Stimulated activated naive CD8-positive, alpha-beta T cell treated with anti-CD3 and anti-CD28 coated beads, Interleukin-15, Interleukin-2, amounts not matched to agents 100 ng/mL and 50 ng/mL, for 24 hours (primary cell): ENCODE results near the gene HIC2.
"Not testable (repeated sequence)": the region's sequence is repeated elsewhere in the genome, so short reads cannot be mapped to it uniquely, and the experiment has no call there.

ENCODE experiments used
- H3K27ac Mint-ChIP-seq: one replicate; pipeline ENCODE4 v1.8.0; 2021; ENCODE audit warnings: mild to moderate bottlenecking, mixed read lengths
- H3K27me3 Mint-ChIP-seq: one replicate; pipeline ENCODE4 v1.8.0; 2021; ENCODE audit warnings: mixed read lengths
- H3K36me3 Mint-ChIP-seq: one replicate; pipeline ENCODE4 v1.8.0; 2021; ENCODE audit warnings: low read depth, mixed read lengths
- H3K4me1 Mint-ChIP-seq: one replicate; pipeline ENCODE4 v1.8.0; 2021; ENCODE audit warnings: low read depth, mixed read lengths
- H3K4me3 Mint-ChIP-seq: one replicate; pipeline ENCODE4 v1.8.0; 2021; ENCODE audit warnings: mild to moderate bottlenecking, mixed read lengths
- H3K9me3 Mint-ChIP-seq: one replicate; pipeline ENCODE4 v1.8.0; 2021; ENCODE audit warnings: mixed read lengths

HIC2 gene

GRCh38 chr22:21417227-21417746 is at the start of gene HIC2:
HIC2 (plus strand) TSS chr22:21417371; CDS start chr22:21442832, 25,461 bp downstream.
- H3K4me3 Mint-ChIP-seq, H3K27me3 Mint-ChIP-seq, H3K9me3 Mint-ChIP-seq, H3K27ac Mint-ChIP-seq, H3K4me1 Mint-ChIP-seq, H3K36me3 Mint-ChIP-seq: not testable (repeated sequence)

GRCh38 chr22:21368603-21369310 is 48.4 kb upstream of the HIC2 start:
- not testable (repeated sequence) for H3K4me1 Mint-ChIP-seq, H3K27me3 Mint-ChIP-seq, H3K27ac Mint-ChIP-seq, H3K9me3 Mint-ChIP-seq, H3K36me3 Mint-ChIP-seq, H3K4me3 Mint-ChIP-seq

GRCh38 chr22:21375880-21376279 is 41.3 kb upstream of the HIC2 start:
- H3K4me3 Mint-ChIP-seq, H3K36me3 Mint-ChIP-seq, H3K27me3 Mint-ChIP-seq, H3K27ac Mint-ChIP-seq, H3K4me1 Mint-ChIP-seq, H3K9me3 Mint-ChIP-seq: not testable (repeated sequence)

GRCh38 chr22:21383701-21384467 is 33.3 kb upstream of the HIC2 start, which contains the start of gene RIMBP3B:
RIMBP3B (plus strand) TSS chr22:21383751; CDS start chr22:21383859, 108 bp downstream.
- H3K27ac Mint-ChIP-seq, H3K4me1 Mint-ChIP-seq, H3K27me3 Mint-ChIP-seq, H3K9me3 Mint-ChIP-seq, H3K36me3 Mint-ChIP-seq, H3K4me3 Mint-ChIP-seq: not testable (repeated sequence)

- H3K36me3 Mint-ChIP-seq, result not testable (repeated sequence)
Measured at GRCh38 chr22:21384468-21385357, 32.5 kb upstream of the HIC2 start.

GRCh38 chr22:21389480-21389879 is 27.7 kb upstream of the HIC2 start:
- not testable (repeated sequence) for H3K27me3 Mint-ChIP-seq, H3K4me1 Mint-ChIP-seq, H3K4me3 Mint-ChIP-seq, H3K9me3 Mint-ChIP-seq, H3K36me3 Mint-ChIP-seq, H3K27ac Mint-ChIP-seq

More at GRCh38 chr22:21384468-21385357, 32.5 kb upstream of the HIC2 start:
- not testable (repeated sequence) for H3K9me3 Mint-ChIP-seq, H3K4me1 Mint-ChIP-seq, H3K27me3 Mint-ChIP-seq, H3K4me3 Mint-ChIP-seq, H3K27ac Mint-ChIP-seq

GRCh38 chr22:21390013-21390412 is 27.2 kb upstream of the HIC2 start:
- not testable (repeated sequence) for H3K4me3 Mint-ChIP-seq, H3K9me3 Mint-ChIP-seq, H3K27me3 Mint-ChIP-seq, H3K36me3 Mint-ChIP-seq, H3K27ac Mint-ChIP-seq, H3K4me1 Mint-ChIP-seq

- H3K9me3 Mint-ChIP-seq, H3K4me3 Mint-ChIP-seq, H3K27ac Mint-ChIP-seq, H3K4me1 Mint-ChIP-seq, H3K27me3 Mint-ChIP-seq, H3K36me3 Mint-ChIP-seq: not testable (repeated sequence)
Measured at GRCh38 chr22:21394613-21395012, 22.6 kb upstream of the HIC2 start.

- H3K36me3 Mint-ChIP-seq, H3K9me3 Mint-ChIP-seq, H3K4me1 Mint-ChIP-seq, H3K4me3 Mint-ChIP-seq, H3K27me3 Mint-ChIP-seq, H3K27ac Mint-ChIP-seq: not testable (repeated sequence)
Measured at GRCh38 chr22:21401197-21401969, 15.8 kb upstream of the HIC2 start.

GRCh38 chr22:21402763-21403314 is 14.3 kb upstream of the HIC2 start:
- not testable (repeated sequence) for H3K27ac Mint-ChIP-seq, H3K9me3 Mint-ChIP-seq, H3K4me1 Mint-ChIP-seq, H3K27me3 Mint-ChIP-seq, H3K4me3 Mint-ChIP-seq, H3K36me3 Mint-ChIP-seq

GRCh38 chr22:21407139-21407538 is 10.0 kb upstream of the HIC2 start:
- not testable (repeated sequence) for H3K4me1 Mint-ChIP-seq, H3K27me3 Mint-ChIP-seq

GRCh38 chr22:21407792-21408191 is 9.4 kb upstream of the HIC2 start:
- not testable (repeated sequence) for H3K36me3 Mint-ChIP-seq, H3K27me3 Mint-ChIP-seq, H3K4me1 Mint-ChIP-seq, H3K27ac Mint-ChIP-seq, H3K9me3 Mint-ChIP-seq, H3K4me3 Mint-ChIP-seq

More at GRCh38 chr22:21407139-21407538, 10.0 kb upstream of the HIC2 start:
- not testable (repeated sequence) for H3K9me3 Mint-ChIP-seq, H3K4me3 Mint-ChIP-seq, H3K36me3 Mint-ChIP-seq, H3K27ac Mint-ChIP-seq

GRCh38 chr22:21416375-21416774 is 796 bp upstream of the HIC2 start:
- H3K27ac Mint-ChIP-seq, H3K4me3 Mint-ChIP-seq, H3K36me3 Mint-ChIP-seq, H3K4me1 Mint-ChIP-seq, H3K27me3 Mint-ChIP-seq, H3K9me3 Mint-ChIP-seq: not testable (repeated sequence)

GRCh38 chr22:21417853-21418252 is 682 bp downstream of the HIC2 start:
- not testable (repeated sequence) for H3K27ac Mint-ChIP-seq, H3K9me3 Mint-ChIP-seq, H3K4me3 Mint-ChIP-seq, H3K4me1 Mint-ChIP-seq, H3K27me3 Mint-ChIP-seq, H3K36me3 Mint-ChIP-seq
